ENCODE results near the gene CENPL.
A peak's percentile ranks its signal among the peaks of the same experiment; 100 is the strongest.
"Not testable (repeated sequence)": the region's sequence is repeated elsewhere in the genome, so short reads cannot be mapped to it uniquely, and the experiment has no call there.

Gene CENPL

GRCh38 chr1:173863224-173864161 is 38.8 kb upstream of the CENPL start:
- TF ChIP-seq CTCF (IDR thresholded peaks at IDR 0.05; ENCODE audit: low read depth, low read length, missing control alignments) = no peak

GRCh38 chr1:173862769-173863223 is 38.1 kb upstream of the CENPL start:
- DNase-seq (ENCODE audit: extremely low read depth, low read depth) = no peak
- no peak overlapping the region for H3K4me3 ChIP-seq (replicated peaks; ENCODE audit: low read depth, low read length)
- TF ChIP-seq CTCF (IDR thresholded peaks at IDR 0.05; ENCODE audit: low read depth, low read length, missing control alignments) = no peak

More at GRCh38 chr1:173863224-173864161, 38.8 kb upstream of the CENPL start:
- peak overlapping the region; percentile 84 for H3K4me3 ChIP-seq (replicated peaks; ENCODE audit: low read depth, low read length)
- no peak for DNase-seq (ENCODE audit: extremely low read depth, low read depth)

- not testable (repeated sequence) for H3K4me3 ChIP-seq (replicated peaks; ENCODE audit: low read depth, low read length); DNase-seq (ENCODE audit: extremely low read depth, low read depth)
Observed at GRCh38 chr1:173862146-173862768, 37.6 kb upstream of the CENPL start.

- TF ChIP-seq CTCF (IDR thresholded peaks at IDR 0.05; ENCODE audit: low read depth, low read length, missing control alignments) = no peak
- no peak overlapping the region for H3K4me3 ChIP-seq (replicated peaks; ENCODE audit: low read depth, low read length)
- no peak for DNase-seq (ENCODE audit: extremely low read depth, low read depth)
Observed at GRCh38 chr1:173861731-173862145, 37.1 kb upstream of the CENPL start.

GRCh38 chr1:173860065-173860464 is 35.4 kb upstream of the CENPL start:
- no peak for DNase-seq (ENCODE audit: extremely low read depth, low read depth)
- no peak for TF ChIP-seq CTCF (IDR thresholded peaks at IDR 0.05; ENCODE audit: low read depth, low read length, missing control alignments)
- H3K4me3 ChIP-seq (replicated peaks; ENCODE audit: low read depth, low read length) = no peak overlapping the region

- H3K4me3 ChIP-seq (replicated peaks; ENCODE audit: low read depth, low read length); DNase-seq (ENCODE audit: extremely low read depth, low read depth): not testable (repeated sequence)
Observed at GRCh38 chr1:173859547-173859946, 34.9 kb upstream of the CENPL start.

GRCh38 chr1:173857363-173857917 is 32.8 kb upstream of the CENPL start:
- TF ChIP-seq CTCF (IDR thresholded peaks at IDR 0.05; ENCODE audit: low read depth, low read length, missing control alignments) = no peak
- no peak for DNase-seq (ENCODE audit: extremely low read depth, low read depth)
- no peak overlapping the region for H3K4me3 ChIP-seq (replicated peaks; ENCODE audit: low read depth, low read length)

All from HFF-Myc (cell line).